EL (cell line): ENCODE data around the gene ZBED2.
"Not testable (repeated sequence)": the region's sequence is repeated elsewhere in the genome, so short reads cannot be mapped to it uniquely, and the experiment has no call there.

ENCODE experiments used
- DNase-seq: peaks from one replicate; pipeline ENCODE4 v3.0.0-alpha.2; 2016

Gene ZBED2, protein sequence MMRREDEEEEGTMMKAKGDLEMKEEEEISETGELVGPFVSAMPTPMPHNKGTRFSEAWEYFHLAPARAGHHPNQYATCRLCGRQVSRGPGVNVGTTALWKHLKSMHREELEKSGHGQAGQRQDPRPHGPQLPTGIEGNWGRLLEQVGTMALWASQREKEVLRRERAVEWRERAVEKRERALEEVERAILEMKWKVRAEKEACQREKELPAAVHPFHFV

DNA sequence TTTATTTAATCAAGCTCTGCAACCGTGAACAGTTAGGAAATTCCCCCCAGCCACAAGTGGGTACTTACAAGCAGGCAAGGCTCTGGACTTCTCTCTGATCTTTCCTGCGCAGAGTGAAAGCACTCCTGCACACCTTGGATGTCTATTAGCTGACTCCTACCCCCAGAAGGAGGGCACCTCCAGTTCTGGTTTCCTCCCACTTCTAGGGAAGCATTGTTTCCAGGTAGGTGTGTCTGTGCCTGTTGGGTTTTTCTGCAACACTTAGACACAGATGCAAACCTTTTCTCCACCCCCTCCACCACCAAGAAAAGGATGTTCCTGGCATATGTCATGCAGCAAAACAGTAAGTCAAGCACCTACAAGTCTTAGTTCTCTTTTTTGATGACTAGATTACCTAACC lies at the start of gene ZBED2:
Gene ZBED2 (minus strand): TSS at position 115 of the 400 bp plus-strand sequence. CDS start 1,145 bp downstream, outside the sequence.
- DNase-seq: no peak

DNA sequence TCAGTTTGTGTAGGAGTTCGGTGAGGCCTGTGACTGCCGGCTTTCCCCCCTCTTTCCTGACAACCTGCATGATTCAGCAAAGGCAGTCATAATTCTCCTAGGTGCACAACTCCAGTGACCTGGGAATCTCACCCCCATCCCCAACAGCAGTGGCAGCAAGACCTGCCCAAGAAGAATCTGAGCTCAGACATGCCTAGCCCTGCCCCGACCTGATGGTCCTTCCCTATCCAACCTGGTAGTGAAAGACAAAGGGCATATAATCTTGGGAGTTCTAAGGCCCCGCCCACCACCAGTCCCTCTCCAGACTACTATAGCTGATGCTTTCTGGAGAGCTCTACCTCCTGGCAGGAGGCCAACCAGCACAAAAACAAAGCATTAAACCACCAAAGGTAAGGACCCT lies 44.2 kb upstream of the ZBED2 start:
- no peak for DNase-seq

DNA sequence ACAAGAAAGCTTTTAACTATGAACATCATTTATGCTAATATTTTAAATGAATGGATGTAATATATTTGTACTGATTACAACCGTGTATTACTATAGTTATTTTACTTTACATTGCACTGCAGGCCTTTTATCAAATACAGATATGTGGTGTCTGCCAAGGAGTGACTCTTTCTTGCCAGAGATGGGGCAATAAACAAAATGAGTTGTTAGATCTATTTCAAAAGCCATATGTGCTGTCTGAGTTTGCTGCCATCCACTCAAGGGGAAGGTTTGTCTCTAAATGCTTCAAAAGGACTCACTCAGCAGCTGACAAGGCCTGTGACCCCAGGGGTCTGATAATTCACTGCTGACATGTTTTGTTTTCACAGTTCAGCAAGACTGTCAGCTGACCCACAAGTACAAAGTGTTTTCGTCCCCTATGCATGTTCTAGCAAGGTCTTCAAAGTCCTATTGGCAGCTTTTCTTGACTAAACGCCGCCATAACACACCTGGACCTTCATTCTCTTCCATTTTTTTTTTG lies 41.3 kb upstream of the ZBED2 start:
- no peak for DNase-seq

DNA sequence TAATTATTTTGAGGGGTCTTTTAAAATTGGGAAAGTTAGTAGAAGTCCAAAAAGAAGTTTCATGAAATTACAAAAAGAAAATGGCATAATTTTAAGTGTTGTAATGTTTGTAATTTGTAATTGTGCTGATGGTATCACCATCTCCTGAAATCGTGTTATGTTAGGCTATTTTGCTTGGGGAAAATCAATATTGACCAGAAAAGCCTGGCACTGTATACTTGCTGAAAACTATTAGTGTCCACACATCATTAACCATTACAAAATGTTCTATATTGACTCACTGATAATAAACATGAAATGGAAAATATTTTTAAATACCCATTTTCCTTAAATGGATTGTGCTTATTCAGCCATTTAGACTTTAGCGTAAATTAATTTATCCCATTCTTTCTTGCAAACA lies 40.3 kb upstream of the ZBED2 start:
- no peak for DNase-seq

DNA sequence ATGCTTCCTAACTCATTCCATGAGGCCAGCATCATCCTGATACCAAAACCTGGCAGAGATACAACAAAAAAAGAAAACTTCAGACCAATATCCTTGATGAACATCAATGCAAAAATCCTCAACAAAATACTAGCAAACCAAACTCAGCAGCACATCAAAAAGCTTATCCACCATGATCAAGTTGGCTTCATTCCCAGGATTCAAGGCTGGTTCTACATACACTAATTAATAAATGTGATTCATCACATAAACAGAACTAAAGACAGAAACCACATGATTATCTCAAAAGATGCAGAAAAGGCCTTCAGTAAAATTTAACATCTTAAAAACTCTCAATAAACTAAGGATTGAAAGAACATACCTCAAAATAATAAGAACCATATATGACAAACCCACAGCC lies 35.5 kb upstream of the ZBED2 start:
- DNase-seq: peak; percentile 64

DNA sequence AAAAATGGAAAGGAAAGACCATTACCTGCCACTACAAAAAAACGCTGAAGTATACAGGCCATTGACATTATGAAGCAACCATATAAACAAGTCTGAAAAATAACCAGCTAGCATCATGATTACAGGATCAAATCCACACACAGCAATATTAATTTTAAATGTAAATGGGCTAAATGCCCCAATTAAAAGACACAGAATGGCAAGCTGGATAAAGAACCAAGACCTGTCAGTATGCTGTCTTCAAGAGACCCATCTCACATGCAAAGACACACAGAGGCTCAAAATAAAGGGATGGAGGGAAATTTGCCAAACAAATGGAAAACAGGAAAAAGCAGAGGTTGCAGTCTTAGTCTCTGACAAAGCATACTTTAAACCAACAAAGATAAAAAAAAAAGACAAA lies 33.9 kb upstream of the ZBED2 start:
- DNase-seq: not testable (repeated sequence)

DNA sequence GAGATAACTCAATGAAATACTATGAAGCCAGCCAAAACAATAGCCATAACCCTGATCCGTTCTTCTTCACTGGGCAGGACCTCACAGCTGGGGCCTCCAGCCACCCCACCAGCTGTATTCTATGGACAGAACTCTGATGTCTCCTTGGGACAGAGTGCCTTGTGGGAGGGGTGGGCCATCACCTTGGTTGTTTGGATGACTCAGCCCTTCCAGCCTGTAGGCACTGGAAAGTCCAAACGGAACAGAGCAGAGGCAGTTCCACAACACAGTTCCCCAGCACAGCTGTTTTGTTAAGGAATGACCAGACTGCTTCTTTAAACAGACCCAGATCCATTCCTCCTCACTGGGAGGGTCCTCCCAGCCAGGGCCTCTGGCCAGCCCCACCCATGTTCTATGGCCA lies 31.9 kb upstream of the ZBED2 start:
- DNase-seq: peak; percentile 24

DNA sequence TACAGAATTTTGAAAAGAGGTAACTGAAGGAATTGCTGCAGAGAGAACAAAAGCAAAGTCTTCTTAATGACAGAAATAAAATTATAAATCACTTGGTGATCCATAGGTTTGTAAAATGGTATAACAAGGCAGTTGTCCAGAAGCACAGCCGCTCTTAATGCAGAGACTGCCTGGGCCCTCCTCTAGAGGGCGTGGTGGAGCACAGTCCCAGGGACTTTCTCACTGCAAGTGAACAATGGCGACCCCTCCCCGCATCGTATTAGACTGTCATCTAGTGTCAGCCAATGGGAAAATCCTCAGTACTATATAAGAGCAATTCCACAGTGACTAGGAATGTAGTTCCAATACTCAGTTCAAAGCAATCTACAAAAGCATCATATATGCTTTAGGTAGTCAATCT lies 26.4 kb upstream of the ZBED2 start:
- no peak for DNase-seq

DNA sequence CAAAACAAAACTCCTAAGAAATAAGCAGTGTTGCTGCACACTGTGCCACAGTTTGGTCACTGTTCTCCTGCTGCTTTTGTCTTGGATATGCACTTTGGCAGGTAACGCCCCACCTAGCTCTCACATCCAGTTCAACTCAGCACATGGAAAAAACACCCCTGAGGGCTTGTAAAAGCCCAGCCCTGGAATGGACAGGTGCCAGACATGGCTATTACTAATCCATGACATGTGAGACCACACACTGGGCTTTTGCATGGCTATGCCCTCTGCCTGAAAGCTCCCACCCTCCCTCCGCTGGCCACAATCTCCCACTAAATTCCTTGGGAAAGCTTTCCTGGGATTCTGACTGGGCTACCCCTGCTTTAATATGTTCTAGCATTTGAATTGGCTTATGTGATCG lies 24.7 kb upstream of the ZBED2 start:
- peak; percentile 36 for DNase-seq

DNA sequence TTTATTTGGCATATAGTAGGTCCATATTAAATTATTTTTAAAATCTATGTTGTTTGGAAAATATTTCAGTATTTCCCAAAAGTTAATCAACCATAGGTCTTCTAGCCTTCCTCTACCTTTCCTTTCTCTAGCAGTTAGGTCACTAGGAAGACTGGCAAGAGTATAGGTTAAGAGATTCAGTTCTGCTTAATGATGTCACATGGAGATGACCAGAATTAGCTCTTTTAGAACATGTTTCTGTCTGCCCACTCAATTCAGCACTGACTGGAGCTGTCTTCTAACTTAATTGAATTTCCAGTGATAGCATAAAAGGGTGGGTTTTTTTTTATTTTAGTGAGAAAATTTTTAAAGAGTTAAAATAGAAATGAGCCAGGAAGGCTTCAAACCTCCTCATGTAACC lies 23.8 kb upstream of the ZBED2 start:
- no peak for DNase-seq

DNA sequence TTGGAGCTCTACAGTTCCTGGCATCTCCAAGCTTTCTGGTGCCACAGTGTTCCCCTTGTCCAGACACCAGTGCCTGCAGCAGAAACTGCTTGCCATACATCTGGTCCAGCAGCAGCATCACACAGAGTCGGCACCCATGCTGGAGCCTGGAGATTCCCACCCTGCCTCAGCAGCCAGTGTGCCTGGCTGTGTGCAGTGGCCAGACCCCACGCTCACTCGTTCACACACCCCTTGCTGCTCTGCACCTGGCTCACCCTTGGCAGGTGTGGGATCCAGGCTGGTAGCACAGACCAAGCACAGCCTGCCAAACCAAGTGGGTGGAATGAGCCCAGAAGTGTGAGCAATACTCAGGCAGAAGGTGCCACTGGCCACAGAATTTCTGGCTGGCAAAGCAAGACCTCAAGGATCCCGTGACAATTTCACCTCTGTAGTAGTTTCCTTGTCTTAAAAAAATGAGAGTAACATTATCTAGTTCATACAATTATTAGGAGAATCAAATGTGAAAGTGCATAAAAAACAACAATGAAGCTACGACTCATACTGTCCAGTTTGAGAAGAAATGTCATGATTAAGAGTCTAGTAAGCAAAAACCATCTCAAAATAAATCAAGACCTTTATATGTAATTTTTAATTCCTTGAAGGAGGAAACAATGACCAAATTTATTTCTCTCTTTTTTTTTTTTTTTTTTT lies 22.9 kb upstream of the ZBED2 start:
- DNase-seq: no peak

DNA sequence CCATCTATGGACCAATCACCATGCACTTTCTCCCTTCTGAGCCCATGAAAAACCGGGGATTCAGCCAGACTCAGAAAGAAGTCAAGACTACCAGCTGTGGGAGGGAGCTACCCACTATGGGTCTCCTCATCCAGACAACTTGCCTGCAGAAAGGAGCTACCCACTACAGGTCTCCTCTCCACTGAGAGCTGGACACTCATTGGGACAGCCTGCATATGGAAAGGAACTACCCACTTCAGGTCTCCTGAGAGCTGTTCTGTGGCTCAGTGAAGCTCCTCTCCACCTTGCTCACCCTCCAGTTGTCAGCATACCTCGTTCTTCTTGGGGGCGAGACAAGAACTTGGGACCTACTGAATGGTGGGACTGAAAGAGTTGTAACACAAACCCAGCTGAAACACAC lies 22.3 kb upstream of the ZBED2 start:
- no peak for DNase-seq

DNA sequence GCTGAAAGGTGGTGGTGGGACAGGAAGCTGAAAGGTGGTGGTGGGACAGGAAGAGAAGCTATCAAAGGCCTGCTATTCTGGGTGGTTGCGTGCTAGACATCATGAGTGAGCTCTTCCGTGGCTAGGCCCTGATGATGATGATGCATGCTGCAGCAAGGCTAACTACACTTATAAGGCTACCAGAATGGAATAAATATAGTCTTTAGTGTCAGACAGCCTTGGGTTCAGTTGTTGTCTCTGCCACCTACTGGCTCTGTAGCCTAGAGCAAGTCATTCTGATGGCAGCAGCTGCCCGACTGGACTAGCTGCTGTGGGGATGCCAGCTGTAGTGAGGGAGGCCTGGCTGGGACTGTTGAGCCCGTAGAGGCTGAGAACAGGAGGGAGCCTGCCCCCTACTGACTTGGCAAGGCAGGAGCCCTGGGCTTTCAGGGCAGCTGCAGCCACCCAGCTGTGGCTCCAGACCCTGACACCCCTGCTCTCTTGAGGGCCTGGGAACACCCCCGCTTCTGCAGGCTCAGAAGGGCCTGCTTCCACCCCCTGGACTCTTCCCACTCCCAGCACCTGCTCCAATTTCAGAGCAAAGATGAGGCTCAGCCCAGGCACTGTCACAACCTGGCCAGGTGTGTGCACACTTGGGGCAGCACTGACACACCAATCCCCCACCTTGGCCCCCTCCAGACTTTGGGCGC lies 21.4 kb upstream of the ZBED2 start:
- no peak for DNase-seq

DNA sequence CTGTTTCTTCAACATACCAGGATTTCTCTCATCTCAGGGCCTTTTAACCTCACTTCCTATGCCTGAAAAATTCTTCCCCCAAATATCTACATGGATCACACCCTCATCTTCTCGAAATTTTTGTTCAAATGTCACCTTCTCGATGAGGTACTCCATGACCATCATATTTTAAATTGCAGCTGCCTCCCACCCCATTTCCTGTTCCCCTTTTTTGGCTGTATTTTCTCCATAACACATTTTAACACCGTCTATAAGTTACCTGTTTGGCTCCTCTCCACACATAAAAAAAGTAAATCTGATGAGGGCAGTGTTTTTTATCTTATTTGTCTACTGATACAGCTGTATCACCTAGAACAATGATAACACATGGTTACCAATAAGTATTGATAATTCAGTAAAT lies 20.7 kb upstream of the ZBED2 start:
- no peak for DNase-seq

DNA sequence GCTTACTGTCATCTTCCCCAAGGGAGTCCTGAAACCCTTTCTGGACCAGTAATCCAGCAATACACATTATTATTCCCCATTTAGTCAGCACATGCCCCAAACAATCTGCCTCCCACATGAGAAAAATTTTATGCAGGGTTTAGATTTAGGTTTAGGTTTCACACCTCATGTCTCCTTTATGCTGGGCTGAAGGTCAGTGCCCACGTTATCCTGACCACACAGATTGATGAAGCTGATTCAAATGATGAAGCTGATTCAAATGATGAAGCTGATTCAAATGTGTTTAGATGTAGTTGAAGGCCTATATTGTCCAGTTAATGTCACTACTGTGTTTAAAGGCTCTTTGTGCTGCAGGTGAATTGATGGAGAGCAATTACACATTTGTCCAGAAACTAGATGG lies 18.1 kb upstream of the ZBED2 start:
- no peak for DNase-seq

DNA sequence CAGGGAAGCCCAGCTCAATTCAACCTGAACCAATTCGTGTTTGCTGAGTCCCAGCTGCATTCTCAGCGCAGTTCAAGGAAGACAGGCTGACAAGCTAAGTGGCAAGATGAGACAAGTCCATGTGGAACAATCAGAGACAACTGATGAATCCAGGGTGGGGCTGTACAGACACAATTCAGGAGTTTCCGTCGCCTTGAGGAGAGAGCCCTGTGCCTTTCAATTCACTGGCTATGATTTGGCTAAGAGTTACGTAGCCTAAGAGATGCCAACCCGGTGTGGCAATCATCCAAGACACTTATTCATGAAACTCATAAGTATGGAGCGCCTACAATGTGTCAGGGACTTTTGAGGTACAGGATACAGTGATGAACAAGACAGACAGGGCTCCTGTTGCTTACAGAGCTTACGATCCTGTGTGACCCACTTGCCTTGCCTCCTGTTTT lies 15.5 kb upstream of the ZBED2 start:
- no peak for DNase-seq

DNA sequence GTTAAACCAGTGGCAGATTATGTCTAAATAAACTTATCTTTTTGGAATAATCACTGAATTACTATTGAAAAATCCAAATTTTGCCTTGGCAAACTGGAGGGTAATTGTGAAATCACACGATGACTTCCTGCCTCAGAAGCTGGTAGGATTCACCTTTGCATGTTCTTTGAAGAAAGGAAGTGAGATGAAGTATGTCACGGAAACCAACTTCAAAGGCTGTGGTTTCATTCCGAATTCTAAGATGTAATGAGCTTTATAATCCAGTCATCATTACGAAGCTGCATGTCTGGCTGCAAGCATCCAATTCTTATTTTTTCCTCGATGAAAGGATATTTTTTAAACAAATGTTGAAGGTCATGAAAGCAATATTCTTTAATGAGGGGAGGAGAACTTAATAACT lies 15.0 kb upstream of the ZBED2 start:
- no peak for DNase-seq

DNA sequence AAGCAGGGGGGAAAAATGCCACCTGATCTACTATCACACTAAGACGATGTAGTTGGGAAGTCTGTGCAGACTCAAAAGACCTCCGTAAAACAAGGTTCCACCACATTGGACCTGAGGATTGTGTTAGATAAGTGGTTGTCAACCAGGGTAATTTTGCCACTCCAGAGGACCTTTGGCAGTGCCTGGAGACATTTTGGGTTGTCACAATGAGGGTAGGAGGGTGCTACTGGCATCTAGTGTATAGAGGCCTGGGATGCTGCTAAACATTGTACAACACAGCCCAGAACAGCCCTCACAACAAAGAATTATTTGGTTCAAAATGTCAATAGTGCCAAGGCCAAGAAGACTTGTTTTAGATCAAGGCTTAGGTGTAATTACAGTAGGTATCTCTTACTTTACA lies 14.6 kb upstream of the ZBED2 start:
- DNase-seq: no peak

DNA sequence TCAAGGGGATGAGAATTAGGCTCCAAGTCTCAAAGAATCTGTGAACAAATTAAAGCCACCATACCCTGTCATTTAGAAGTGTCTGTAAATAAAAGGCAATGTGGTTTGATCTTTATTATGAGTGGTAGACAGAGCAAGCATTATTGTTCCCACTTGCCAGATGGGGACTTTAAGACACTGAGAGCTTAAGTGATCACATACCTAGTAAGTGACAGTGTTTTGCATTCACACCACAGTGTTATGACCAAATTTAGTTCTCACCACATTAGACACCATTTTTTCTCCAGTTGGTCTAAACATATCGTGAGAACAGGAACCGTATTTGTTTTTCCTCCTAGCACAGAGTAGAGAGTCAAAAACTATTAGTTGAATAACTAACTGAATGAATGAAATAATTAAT lies 13.2 kb upstream of the ZBED2 start:
- no peak for DNase-seq

DNA sequence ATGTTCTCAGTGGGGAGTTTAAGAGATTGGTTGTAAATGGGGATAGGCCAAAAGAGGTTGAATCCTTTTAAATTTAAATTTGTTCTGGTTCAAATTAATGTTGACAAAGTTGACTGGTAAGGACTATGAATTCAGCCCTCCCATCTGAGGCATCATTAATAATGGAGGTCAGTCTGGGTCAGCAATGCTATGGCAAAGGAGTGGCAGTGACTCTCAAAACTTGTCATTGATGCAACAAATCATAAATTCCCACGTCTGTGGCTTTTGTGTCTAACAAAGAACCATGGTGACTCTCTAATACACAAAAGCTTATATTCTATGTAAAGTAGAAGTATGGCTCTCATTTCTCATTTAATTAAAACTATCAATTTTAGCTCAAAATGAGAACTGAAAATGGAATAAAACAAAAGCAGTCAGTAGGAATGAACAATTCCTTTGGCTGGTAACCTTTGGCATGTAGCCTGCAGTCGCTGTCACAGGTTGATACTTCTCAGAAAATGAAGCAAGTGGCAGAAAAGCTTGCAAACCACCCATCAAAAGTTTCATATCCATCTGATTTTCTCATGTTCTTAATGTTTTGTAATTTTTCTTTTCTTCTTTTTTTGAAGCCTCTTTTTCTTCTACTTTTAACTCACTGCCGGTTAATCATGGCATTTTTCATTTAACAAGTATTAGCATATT lies 12.2 kb upstream of the ZBED2 start:
- no peak for DNase-seq

DNA sequence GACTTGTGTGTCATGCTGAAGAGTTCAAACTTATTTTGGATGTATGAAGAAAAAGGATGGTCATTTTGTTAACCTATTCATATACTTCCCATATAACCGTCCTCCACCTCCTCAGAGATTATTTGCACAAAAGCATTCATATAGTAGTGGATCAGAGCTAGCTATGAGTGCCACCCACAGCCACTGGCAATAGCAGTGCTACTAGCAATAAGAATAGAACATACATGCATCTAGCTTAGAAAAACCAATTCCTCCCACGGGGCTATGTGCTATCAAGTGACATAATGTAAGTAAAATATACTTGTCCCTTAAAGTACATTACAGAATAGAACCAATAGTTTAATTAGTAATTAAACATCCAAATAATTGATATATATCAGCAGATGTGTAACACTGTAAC lies 10.3 kb upstream of the ZBED2 start:
- no peak for DNase-seq

DNA sequence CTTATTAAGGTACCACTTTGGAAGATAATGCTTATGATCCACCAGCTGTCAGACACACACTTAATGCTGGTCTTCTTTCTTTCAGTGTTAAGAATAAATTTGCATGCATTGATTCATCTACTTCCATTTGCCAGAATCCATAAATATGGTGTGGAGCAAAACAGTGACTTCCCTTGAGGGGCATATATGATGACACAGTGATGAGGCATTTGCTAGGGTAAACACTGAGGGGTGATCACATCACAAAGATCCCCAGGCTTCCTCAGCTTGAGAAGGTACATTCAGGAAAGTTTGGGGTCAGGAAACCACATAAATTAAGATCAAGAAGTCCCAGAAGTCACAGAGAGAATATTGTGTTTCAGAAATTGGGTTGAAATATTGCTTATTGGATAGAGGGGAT lies 9.9 kb upstream of the ZBED2 start:
- DNase-seq: peak; percentile 84

DNA sequence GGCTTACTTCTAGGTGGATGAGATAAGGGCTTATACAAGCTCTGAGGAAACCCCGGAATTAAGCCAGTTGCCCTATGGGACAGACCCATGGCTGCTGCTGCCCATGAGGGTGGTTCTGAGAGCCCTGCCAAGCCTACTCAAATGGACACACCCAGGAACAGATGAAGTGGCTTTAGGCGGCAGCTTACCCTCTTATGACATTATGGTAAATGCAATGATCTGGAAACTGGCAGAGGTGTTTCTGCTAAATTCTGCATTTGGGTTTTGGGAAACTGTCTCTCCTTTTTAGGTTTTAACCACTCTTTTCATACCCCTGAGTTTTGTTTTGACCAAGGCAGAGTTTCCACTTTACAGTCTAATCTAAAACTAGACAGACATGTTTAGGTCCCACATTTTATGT lies 9.0 kb upstream of the ZBED2 start:
- no peak for DNase-seq

DNA sequence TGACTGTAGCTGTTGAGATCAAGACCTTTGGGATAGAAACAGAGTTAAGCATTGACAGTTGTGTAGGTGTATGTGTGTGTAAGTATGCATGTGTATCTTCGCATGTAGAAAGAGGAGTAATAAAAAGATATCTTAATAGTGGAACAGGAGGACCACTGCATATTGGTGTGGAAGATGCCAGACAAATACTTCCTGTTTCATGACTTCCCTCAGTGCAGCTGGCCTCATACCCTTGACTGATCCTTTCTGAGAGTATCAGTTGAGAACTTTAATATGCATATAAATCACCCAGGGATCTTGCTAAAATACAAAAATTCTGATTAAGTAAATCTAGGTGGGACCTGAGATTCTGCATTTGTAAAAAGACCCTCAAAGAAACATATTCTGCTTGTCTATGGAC lies 8.5 kb upstream of the ZBED2 start:
- DNase-seq: no peak
